HG03135 (cell line): ENCODE results near the gene CNPPD1.

ENCODE experiments used
- ATAC-seq: cut with Tn5 transposase; IDR thresholded peaks from one replicate; pipeline ENCODE4 v1.9.1; 2021; ENCODE audit warnings: mild to moderate bottlenecking, moderate library complexity; ENCODE audit not compliant: unreplicated experiment

Gene CNPPD1

DNA sequence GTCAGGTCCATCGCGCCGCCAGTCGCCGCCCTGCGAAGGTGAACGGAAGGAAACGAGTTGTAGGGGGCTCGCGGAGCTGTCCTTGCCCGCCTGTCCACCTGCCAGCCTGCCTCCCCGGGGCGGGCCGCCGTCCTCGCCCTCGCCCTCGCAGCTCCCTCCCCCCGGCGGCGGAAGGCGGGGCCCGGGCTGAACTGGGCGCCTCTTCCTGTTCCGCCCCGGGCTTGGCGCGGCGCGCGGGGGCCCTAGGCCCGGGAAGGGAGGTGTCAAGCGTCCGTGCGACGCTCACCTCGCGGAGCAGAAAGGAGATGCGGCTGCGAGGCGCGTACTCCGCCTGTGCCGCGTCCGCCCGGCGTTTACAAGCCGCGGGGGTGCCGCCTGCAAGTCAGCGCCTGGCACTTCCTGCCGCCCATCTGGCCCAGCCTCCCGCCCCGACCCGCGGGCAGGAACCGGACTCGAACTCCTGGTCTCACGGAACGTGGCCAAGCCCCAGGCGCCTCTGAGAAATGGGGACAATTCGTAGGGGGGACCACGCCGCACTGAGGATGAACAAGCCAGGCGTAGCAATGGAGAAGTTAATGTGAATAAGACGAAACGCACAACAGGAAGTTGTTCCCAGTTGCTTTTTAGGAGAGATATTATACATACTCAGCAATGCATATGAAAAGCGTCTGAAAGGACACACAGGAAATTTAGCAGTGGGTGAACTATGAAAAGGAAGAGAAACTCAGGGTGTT, at the start of gene CNPPD1:
Gene CNPPD1, minus strand, starts transcription at position 108 of the 734 bp plus-strand sequence. Its CDS starts 97 bp downstream, at position 11.
- peak; percentile 62 for ATAC-seq

DNA sequence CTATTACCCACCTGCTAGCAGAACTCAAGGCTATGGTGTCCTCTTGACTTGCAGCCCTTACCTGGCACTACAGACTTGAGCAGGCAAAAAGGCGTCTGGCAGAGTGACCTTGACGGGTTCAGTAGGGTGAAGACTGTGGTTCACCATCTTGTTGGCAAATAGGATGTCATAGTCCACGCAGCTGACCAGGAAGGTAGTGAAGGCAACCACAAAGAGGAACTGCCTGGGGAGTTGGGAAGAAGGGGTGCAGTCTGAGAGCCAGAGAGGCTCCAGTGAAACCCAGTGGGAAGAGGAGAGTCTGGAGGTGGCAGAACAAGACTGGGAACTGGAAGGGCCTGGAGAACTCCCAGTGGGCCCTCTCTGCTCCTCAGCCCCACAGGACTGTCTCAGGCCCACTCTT, 48.6 kb upstream of the CNPPD1 start:
- ATAC-seq: no peak

DNA sequence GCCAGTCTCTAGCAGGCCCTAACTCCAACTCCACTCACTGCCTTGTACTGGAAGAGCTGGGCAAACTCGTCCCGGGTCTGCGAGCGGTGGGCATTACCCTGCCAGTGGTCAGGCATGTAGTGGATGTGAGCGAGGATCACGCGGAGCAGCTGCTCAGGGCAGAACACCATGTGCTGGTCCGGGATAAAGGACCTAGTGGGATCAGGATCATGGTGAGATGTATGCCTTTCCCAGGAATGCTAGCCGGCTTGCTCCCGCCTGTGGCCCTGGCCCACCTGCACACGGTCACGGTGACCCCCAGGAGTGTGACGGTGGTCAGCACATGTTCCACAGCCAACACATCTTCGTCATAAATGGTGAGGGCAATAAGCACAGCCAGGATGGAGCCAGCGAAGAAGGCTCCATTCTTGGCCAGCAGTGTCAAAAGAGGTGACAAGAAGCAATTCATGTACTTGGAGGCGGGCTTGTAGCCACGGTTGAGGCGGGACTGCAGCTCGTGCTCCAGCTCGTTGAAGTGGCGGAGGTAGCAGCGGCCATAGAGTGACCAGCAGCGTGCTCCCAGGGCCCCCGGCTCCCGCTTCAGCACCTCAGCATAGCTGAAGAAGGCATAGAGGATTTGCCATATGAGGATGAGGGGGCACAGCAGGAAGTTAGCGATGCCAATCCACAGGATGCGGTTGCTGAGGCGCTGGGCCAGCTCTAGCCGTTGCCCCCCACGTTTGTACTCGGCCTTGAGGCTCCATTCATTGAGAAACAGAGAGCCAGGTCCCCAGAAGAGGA, 47.3 kb upstream of the CNPPD1 start:
- ATAC-seq: no peak

DNA sequence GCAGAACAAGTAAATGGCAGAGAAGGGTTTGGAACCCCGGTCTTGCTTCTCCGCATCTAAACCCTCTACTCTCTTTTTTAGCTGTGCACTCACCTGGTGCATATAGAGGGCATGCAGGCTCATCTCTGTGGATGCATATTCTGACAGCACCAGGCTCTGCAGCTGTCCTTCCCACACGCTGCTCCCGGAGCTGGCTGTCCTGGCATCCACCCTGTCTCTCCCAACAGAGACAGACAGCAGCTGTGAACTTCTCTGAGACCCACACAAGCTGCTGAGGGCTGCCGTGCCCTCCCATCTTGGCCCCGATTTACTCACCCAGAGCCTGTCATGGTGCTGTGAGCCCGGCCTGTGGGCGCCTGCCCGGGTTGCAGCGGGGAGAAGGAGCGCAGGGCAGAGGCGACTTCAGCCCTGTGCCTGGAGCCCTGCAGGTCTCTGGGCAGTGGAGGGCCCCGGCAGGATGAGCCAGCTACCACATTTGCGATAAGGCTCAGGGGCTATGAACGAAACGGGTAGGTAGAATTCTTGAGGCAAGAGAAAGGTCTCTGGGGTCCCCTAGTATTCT, 45.3 kb upstream of the CNPPD1 start:
- no peak for ATAC-seq

DNA sequence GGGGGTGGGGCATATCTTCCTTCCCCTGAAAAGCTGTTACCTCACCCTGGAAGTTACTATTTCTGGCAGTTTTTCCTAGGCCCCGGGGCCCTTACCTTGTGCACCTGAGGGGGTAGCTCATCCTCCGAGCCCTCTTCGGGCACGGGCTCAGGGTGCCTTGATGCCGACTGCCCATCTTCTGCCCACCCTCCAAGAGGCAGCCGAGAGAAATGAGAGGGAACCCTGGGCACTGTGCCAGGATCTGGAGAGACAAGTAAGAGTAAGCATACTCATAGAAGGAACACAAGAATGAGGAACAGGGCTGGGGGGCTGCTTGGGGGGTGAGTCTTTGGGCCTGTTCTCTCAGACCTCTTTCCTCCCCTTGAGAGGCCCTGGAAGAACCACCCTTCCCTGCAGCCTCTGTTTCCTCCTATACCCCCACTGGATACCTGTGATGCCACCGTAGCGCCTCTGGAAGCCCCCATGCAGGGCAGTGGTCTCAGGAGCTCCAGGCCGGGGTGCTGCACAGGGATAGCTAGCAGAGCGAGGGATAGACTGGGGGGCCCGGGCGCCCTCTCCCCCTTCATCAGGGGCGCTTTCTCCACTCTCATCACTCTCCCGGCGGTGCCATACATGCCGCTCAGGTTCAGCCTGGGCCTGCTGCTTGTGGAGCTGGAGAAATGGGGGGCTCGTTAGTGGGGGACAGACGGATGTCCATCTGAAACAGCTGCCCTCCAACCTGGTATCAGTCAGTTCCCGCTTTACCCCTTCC, 44.1 kb upstream of the CNPPD1 start:
- ATAC-seq: no peak

DNA sequence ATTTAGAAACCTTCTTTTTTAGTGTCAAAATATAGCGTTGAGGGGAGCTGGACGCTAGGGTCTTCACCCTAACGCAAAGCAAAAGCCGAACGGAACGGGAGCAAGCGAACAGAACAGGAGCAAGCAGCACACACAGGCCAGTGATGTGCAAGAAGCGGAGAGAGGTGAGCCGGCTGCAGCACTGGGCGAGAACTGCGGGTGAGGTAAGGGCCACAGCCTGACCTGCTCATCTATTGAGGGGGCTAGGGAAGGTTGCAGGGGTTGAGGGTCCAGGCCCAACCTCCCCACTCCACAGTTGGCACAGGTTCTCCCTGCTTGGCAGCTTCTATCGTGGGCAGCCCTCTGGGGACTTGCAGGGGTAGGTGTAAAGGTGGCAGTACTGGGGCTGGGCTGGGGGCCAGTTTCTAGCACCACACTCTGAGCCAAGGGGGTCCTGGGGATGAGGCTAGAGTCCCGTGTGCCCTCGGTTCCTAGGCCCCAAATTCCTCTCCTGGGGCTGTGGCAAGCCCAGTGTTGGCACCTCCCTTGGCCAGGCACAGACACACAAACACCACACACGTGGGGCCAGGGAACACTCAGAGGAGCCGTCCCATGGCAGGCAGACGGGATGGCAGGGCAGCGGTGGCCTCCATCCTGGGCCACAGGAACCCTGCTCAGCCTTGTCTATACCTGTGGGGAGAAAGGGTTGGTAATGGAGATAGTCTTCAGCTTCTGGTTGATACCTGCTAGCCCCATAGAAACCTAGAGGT, 43.2 kb upstream of the CNPPD1 start:
- ATAC-seq: no peak

DNA sequence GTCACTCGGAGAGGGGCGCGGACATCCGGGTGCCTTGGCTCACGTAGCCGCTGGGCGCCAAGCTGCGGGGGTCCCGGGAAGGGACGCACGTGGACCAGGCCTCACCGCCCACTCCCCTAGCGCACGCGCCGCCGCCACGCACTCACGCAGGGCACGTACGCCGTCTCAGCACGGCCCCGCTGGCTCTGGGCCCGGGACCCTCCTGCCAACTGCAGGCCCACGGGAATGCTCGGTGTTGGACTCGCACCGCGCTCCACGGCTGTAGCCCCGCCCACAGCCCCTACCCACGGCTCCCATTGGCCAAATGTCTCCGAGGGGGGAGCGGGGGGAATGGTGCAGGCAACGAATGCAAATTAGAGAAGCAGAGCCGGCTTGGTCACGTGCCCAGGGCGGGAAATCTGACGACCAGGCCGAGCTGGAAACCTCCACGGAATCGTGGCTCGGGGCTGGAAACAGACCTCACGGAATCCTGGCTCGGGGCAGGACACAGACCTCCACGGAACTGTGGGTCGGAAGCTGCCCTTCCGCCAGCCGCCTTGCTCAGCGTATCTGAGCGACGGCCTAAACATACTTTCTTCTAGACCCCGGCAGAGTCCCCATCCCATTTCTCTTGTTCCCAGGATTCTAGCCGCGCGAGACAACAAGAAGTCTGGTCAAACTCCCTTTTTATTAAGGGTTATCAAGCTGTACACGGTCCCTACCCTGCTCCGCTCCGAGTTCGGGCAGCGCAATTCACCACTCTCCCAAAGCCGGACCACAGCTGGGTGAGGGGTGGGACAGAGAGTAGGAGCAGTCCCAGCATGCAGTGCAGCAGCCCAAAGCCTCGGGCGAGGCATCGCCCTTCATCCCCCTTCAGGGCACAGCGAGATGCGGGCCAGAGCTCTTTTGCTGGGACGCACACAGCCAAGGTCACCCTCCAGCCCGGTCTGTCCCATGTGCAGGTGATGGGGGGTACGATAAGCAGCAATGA, 42.3 kb upstream of the CNPPD1 start, which contains the start of gene ABCB6:
Gene ABCB6, minus strand, starts transcription at position 227 of the 970 bp plus-strand sequence. CDS start 285 bp downstream, outside the sequence.
- peak; percentile 70 for ATAC-seq

DNA sequence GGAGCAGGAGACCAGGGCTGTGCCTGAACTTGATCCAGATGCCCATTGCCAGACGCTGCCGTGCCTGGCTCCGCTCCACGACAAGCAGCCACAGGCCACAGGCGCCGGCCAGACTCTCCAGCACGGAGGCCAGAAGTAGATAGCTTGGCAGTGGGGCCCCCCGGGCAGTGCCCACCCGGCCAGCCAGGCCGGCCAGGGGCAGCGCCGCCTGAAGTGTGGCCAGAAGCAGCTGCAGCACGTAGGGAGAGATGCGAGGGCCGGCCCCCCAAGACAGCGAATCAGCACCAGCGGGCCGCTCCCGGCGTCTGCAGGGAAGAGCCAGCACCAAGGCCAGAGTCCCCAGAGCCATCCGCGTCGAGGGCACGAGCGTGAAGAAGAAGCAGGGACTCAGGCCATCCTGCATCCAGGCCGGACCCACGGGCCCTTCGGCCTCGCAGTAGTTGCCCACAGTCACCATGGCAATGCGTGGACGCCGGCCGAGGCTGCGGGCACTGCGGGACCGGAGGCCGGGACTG, 41.5 kb upstream of the CNPPD1 start:
- ATAC-seq: peak; percentile 11

DNA sequence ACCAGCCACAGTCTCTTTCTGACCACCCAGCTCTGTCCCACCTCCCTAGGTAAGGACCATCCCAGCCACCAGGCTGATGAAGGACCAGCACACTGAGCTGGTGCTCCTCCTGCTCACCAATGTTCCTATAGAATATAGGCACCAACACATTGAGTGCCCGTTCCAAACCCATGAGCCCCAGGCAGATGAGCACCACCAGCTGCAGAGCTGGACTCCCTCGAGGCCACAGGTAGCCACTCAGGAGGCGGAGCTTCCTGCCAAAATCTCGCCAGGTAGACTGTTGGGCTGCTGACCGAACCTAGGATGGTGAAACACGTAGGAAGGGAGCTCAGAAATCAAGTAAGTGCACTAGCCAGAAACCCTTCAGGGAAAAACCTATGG, 39.8 kb upstream of the CNPPD1 start:
- no peak for ATAC-seq

DNA sequence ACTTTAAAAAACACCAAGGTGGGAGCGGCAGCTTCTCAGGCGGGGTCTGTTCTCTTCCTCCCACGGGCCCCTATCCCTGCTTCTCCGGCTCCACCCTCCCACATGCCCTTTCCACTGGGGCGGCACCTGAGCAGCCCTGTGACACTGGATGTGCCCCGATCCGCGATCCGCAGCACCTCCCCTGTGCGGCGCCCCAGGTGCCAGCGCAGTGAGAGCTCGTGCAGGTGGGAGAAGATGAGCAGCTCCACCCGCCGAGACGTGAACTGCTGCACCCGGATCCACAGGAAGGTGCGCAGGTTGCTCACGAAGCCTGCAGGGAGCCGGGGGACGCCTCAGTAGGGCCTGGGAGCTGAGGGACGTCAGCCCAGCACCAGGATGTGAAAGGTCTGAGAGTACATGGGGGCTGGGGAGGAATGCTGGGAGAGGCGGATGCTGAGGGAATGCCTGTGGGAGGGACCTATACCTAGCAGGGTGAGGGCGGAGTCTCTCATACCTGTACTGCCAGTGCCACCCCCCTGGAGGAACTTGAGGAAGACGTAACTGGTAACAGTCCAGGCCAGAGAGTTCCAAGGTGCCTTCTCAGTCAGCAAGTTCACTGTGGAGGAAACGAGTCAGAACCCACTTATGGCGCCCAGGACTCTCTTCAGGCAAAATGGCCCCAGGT, 39.3 kb upstream of the CNPPD1 start:
- ATAC-seq: no peak

DNA sequence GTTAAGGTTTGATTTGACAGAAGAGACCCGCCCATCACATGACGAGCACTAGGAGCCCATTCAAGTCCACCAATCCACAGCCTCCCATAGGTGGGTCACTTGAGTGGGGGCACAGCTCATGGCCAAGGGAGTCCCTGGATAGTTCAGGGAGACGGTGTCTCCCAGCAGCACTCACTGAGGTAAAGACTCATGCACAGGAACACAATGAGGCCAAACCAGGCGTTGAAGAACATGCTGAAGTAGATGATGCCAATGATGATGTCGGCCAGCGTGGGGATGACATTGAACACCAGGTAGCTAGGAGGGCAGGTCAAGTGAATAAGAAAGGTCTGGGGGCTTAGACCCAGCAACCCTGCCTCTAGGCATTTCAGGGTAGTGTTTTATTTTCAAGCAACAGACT, 38.1 kb upstream of the CNPPD1 start:
- ATAC-seq: no peak

DNA sequence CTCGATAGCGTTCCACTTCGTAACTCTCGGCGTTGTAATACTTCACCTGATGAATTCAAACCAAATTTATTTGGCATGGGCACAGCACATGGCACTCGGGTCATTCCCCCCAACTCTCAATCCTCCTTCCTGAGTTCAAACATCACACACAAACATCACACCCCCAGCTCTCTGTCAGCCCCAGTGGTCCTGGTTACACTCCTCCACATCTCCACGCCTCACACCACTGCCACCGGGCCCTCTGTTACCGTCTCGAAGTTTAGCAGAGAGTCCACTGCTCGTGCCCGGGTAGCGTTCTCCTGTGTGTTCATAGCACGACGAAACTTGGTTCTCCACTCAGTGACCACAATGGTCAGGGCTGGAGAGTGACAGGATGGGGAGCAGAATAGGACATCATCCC, 37.4 kb upstream of the CNPPD1 start:
- ATAC-seq: no peak

DNA sequence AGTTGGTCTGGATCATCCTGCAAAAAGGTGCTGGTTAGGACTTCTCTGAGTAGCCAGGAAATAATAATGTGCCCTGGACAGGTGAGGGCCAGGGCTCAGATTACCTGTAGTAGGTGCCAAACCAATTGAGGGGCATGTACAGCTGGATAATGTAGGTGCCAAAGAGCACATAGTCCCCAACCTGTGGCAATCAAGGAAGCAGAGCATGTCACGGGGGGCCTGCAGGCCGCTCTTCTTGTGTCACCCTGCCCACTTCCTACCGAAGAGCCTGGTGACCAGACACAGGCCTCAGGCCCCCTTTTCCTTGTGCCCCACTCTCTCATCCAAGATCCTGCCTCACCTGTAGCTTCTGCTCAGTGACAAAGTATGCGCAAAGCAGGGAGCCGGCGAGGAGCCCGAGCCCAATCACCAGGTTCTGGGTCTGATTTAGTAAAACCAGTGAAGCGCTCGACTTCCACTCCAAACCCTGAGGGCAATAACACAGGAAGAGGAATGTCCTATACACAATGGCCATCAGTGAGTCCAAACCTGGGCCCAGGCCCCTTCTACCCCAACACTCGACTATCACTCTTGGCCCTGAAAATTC, 36.9 kb upstream of the CNPPD1 start:
- no peak for ATAC-seq

DNA sequence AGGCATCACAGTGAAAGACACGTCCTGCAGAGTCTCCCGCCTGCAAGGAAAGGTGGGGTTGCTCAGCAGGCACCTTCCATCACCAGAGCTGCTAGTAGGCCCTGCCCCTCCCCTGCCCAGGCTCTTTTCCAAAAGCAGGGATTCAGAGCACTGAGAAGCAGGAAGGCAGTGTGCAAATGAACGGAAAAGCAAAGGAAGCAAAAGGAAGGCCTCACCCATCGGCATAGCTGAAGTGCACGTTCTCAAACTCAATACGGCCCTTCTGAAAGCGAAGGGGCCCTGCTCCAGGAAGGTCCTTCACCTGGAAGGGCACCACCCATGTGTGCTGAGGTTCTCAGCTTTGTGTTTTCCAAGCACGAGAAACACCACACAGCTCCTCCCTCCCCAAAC, 36.3 kb upstream of the CNPPD1 start:
- ATAC-seq: no peak

DNA sequence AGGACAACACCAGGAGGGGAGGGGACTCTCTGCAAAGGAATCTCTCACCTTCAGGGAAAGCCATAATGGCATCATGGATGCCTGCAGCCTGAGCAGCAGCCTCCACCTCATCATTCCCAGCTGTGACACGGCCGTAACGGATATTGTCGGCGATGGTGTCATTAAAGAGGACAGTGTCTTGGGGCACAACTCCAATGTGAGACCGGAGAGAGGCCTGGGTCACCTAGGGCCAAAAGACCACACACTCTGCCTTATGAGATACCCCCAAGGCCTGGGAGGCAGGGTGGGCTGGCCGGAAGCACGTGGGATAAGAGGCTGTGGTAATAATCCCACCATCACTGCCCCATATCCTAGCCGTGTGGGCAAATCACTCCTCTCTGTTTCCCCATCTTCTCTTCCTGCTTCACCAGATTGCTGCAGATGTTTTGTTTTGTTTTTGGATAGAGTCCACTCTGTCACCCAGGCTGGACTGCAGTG, 34.2 kb upstream of the CNPPD1 start:
- no peak for ATAC-seq

DNA sequence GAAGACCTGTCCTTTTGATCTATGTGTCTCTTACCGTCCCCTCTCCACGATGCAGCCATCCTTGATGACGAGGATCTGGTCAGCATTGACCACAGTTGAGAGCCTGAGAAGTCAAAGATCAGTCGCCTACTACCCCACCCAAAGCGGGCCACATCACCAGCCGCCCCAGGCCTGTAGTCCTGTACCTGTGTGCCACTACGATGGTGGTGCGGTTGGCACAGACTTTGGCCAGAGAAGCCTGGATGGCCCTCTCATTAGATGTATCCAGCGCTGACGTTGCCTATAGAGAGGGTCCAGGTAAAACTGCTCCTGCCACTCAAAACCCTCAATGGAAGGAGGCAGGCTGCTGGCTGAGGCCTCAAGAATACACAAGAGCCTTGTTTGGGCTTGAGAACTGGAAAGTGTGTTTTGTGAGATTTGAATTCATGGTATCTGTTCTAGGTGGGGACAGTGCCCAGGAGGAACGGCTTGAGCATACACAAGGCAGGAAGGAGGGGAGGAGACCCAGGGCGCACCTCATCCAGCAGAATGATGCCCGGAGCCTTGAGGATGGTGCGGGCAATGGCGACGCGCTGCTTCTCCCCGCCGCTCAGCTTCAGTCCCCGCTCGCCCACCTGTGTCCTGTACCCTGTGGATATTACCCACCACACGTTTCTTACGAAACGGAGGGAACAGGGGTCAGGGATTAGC, 33.6 kb upstream of the CNPPD1 start:
- no peak for ATAC-seq
